Hypothalamus (tissue), 51 donors: ENCODE measurements around the gene BICC1.

Source experiments
- DNase-seq, 51 donors: peaks; one replicate each; lab custom pipeline; 2025; lab: John Stamatoyannopoulos, UW

Gene BICC1

DNA sequence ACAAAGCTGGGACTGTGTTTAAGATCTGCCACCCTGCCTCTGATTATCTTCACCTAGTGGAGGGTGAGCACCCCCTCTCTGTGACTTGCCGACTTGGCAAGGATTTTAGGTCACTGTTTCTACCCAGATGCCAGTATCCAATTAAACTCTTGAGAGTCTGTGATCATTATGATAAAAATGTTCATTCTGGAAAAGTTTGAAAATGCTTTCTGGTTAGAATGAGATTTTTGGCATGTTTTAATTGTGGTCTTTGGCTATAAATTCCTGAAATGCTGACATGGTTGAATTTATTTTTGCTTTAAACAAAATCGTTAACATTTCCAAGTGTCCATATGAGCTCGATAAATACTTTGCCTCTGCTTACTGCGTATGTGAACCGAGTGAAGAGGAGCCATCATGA is 221.4 kb downstream of the BICC1 start:
- no peak for DNase-seq

DNA sequence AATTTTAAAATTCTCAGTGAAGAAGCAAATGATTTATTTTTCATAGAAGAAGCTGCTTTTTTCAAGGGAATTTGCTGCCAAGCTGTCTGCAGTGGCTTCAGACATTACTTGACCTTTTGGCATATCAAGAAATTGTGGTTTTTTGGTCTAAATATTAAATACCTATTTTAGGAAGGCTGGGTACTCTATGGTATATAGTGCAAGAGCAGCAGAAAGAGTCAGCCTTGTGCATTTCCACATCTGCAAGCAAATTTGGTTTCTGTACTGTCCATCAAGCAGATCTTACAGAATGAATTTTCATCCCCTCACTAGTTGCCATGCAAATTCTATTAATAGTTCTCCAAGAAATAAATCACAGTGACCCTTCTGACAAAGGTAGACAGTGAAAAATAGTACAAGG is 222.0 kb downstream of the BICC1 start:
- DNase-seq, result no peak

DNA sequence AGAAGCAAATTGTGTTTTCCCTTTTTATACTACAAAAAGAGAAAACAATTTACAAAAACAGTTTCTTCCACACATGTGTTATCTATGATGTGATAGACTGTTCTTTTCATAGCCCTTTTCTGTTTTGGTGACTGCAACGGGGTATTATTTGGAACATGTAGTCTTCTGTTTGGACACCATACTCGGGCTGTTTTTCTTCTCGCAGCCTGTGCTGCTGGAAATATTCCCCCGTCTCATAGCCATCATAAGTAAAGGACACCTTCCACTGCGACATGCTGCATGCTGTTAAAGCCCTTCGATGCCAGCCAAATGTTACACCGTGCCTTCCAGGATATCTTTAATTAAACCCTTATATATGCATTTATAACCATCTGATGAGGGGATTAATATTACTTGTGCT is 222.4 kb downstream of the BICC1 start:
- no peak for DNase-seq

DNA sequence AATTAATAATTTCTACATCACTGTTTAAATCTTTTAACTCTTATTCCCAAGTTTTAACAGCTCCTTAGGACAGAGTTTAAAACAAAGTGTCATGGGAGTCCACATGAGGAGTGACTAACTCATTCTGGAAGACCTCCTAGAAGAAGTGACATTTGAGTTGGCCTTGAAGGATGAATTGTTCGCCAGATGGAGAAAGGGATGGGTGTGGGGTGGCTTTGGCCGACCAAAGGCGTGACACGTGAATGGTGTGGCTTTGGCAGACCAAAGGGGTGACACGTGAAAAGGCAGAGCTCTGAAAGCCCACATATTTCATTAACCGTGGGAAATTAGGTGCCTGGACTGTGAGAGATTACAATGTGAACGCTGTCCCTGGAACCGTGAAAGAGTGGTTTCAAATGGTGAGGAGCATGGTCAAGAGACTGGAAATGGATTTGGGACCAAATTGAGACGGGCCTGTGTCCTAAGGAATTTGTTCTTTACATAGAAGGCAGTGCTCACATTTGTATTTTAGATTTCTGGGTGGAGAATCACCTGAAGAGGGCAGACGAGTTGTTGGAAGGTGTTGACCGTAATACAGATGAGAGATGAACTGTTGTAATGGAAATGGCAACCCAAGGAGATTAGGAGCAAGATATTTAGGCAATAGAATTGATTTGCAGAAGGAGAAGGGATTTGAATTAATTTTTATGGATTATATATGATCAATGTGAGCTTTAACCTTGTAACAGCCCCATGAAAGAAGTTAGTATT is 228.1 kb downstream of the BICC1 start:
- DNase-seq, result no peak

DNA sequence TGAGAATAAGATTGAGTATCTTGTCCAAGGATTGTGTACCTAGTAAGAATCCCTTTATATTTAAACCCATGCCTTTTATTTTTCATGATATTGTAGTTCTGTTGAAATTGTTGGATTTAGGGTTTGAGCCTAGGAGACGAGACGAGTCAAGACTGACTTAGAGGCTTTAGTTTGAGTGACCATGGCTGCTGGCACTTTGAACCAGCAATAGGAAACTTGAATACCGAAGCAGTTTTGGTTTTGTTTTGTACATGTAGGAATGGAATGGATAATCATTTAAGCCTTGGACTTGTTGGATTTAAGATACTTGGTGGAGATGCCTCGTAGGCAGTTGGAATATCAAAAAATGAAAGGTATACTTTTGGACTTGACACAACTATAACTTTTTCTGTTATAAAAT is 229.0 kb downstream of the BICC1 start:
- no peak for DNase-seq

DNA sequence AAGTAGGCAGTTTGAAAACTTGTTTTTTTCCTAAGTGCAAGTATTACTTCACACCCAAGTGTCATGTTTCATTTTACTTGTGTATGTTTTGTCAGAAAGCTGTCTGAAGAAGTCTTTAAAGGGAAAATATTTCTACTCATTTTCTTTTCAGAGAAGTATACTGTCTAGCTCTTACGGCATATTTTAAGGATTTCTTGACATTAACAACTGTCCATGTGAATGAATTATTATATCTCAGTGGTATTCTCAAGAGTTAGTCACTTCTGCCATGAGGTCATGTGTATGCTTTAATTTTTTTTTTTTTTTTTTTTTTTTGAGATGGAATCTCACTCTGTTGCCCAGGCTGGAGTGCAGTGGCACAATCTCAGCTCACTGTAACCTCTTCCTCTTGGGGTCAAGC is 229.5 kb downstream of the BICC1 start:
- DNase-seq, result no peak

DNA sequence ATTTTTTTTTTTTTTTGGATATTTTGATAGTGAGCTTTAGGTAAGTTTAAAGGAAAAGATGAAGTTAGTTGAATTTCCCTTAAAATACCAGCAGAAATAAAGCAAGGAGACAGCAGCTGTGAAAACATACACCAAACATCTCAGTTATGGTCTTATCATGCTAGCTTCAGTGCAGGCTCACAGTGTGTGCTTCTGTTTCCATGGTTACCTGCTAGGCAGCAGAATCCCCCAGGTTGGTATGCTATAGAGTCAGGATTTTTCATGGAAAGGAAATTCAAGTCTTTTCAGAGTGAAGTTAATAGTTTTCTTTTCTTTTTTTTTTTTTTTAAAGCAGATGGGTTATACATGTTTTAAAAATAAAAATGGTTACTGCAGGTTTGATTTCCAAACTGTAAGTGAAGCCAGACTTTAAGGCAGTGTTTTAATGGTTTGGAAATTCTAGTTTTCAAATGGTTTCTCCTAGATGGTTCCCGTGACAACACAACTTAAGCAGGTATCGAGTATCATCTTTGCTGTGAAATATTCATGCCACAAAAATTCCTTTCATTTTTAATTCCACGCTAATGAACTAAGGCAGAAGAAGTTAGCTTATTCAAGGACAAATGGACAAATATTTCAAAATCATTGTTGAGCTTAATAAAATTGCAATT is 230.9 kb downstream of the BICC1 start:
- DNase-seq, result peak in 1 of 51 donors; percentile 6

DNA sequence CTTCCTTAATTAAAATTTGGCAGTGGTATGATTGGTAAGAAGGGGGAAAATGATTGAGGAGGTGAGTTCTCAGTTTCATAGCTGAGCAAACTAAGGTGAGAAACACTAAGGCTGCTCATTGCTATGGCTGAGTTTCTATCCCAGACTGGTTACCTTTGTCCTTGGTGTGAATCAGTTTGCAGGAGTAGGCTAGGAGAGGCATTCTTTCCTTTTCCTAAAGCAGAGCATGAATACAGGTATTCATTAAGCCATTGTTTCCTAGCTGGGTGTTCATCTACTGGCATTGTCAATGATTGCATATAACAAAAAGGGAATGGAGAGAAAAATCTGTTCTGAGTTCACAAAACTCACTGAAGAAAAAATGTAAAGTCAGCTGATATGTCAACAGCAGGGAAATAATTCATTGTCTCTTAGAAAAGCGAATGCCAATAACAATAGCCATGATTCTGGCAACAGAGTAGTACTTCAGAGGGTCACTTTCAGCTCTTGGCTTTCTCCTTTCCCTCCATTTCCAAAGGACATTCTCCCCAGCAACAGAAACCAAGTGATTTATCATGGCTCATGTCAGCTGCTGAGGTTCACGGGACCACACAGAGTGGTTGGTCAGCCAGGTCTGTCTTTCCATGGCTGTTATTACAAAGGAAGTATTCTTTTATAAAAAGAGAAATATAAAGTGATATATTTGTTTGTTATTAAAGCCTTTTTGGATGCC is 234.0 kb downstream of the BICC1 start:
- no peak for DNase-seq

DNA sequence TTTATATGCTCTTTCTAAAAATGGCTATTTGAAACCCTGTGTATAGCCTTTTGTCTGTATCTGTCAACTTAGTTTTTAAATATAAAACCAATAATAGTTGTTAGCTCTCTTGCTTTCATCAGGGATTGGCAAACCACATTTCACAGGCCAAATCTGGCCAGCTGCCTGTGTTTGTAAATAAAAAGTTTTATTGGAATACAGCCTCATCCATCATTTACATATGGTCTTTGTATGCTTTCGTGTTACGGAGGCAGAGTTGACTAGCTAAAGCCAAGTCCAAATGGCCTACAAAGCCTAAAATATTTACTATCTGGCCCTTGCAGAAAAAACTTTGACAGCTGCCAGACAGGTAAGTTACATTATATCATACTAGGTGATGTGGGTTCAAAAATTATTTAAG is 235.0 kb downstream of the BICC1 start:
- peak in 1 of 51 donors; percentile 1 for DNase-seq

DNA sequence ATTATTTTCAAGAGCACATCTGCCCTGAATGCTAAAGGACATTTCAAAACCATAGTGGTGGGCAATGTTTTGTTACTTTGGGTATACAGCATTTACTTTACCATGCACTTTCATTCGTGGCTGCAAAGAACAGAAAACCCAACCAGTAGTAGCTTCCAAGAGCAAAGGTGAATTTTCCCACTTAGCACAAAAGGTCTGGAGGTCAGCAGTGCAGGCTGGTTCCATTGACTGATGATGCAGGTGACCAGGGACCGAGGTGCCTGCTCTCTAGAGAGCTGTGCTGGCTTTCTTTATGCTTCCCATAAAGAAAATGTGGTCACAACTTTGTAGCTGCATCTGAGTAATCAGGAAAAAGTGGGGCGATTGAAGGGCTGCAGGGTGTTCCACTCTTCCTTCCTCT is 240.0 kb downstream of the BICC1 start:
- no peak for DNase-seq

DNA sequence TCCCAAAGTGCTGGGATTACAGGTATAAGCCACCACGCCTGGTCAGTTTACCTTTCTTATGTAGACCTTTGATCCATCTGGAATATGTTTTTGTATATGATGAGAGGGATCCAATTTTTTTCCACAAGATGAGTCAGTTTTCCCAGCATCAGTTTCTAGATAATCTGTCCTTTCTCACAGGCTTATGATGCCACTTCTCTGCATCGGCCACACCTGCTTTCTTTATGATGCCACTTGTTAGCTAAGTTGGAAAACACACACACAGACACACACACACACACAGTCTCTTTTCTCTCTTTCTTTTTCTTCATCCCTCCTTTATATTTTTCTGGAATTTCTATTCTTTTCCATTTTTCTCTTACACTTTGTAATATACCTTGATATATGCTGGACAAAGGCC is 240.8 kb downstream of the BICC1 start:
- DNase-seq, result no peak

DNA sequence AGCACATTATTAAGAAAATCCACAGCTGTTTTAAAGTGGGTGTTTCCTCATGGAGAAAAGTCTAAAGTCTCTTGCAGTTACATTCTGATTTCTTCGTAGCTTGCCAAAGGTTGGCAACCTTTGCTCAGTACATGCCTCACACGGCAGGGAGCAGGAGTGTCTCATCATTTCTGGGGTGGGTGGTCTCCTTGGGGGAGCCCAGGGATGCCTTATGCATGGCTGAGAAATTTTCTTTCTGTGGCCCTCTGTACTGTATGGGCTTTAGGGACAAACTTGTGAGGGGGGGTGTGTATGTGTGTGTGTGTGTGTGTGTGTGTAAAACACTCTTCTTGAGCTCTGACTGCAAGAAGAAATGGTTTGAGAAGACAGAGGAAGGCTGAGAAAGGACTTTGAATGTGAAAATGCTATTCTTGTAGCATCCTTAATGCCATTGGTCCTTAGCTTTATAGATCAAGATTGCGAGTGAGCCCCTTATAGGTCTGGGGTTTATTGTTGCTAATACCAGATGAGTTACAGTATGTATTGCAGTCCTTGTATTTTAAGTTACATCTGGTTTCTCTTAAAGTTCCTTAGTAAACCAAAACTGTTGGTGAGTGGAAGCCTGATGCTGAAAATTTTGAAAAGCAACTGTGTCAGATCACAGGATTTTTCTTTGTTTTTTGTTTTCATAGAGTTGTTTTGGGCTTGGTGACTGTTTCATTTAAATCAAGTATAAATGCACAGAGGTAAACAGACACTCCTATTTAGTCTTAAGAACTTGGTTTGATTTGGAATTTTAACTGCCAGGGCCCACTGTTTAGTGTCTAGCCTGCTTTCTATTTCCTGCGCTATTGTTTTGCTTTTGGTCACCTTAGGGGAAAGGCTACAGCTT is 242.0 kb downstream of the BICC1 start:
- no peak for DNase-seq

DNA sequence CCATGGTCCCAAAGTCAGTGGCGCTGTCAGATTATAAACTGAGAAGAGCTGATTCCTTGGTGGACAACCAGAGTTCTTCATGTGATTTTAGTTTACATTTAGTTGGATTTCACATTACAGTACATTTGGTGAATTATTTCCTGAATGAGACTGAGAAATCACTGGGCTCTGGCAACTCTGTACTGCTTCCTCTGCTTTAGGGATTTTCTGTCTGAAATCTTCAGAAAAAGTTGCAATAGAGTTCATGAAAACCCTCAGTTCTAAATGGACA is 242.6 kb downstream of the BICC1 start:
- no peak for DNase-seq

DNA sequence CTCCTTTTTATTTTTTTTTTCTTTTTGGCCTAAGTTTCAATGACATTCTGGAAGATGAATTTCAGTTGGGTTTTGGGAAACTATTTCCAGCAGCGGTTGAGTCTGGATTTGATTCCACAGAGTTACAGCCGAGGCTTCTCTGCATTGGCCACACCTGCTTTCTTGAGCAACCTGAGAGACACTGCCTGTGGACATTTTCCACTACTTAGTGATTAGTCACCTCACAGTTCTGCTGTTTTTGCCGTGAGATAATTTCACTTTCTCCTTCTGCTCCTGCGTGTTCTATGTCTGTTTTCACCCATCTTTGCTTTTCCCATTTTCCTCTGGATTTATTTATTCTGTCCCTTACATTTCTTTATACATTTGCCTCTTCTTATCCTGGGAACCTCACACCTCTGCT is 243.0 kb downstream of the BICC1 start:
- no peak for DNase-seq

DNA sequence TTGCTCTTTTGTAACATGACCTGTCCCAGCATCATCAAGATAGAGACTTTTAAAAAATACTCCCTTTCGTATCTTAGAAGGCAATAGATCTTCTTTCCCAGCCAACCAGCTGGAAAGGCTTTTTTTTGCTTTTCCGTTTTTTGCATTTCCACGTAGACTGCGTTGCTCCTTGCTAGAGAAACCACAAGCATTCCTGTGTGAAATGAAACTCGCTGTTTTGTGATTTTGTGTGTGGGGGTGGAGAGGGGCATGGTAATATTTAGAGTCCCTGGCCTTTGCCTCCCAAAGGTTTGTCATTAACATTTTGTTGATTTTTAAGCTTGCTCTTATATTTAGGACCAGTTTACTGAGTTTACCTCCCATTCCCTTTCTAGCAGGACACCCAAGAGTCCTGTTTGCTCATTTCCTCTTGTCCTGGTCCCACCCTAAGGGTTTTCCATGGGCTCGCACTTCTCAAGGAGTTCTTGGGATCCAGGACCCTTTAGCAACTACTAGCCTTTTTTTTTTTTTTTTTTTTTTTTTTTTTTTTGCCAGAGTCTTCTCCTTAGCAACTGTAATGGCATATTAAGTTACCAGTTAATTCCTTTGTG is 243.6 kb downstream of the BICC1 start:
- no peak for DNase-seq

DNA sequence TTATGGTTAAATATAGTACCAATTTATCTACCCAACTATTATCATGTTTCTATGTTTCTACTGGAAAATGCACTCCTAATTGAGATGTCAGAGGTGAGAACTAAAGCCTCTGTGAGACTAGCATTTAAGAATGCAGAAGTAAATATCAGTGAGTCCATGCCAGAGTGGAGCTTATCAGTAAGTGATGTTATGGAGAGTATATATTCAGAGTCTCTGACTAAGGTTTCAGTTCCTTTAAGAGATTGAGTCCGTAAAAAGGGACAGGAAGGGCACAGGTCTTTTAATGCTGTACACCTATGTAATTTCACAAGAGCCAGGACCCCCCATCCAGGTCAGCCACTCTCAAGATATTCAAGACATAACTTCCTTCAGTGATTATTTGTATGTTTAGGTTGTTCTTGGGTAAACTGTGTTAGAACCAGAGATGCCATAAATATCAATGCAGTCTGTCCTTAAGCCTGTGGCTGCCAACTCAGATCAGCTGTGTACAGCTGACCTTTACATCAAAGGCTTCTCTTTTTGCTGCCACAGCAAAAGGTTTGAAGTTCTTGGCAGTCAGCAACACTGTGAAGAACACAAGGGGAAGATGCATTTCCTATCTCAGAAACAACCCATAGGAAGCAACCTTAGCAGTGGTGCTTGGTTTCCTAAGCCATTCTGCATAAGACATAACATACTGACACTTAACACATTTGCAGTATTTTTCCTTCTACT is 244.8 kb downstream of the BICC1 start:
- no peak for DNase-seq

DNA sequence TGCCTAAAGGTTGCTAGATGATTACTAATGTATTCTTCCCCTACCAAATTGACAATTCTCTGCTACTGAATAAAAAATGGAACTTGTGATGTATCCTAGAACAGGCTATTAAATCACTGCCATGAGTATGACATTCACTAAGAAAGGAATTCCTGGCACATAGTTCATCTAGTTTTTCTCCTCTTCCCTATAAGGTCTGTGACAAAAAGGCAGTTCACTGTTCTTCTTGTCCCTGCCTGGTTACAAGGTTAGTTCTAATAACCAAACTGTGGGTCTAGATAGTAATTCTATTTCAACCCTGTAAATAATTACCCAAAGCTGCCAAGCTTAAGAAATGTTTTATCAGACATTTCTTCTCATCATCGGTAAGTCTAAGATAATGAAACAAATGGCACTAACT is 245.6 kb downstream of the BICC1 start:
- DNase-seq, result no peak

DNA sequence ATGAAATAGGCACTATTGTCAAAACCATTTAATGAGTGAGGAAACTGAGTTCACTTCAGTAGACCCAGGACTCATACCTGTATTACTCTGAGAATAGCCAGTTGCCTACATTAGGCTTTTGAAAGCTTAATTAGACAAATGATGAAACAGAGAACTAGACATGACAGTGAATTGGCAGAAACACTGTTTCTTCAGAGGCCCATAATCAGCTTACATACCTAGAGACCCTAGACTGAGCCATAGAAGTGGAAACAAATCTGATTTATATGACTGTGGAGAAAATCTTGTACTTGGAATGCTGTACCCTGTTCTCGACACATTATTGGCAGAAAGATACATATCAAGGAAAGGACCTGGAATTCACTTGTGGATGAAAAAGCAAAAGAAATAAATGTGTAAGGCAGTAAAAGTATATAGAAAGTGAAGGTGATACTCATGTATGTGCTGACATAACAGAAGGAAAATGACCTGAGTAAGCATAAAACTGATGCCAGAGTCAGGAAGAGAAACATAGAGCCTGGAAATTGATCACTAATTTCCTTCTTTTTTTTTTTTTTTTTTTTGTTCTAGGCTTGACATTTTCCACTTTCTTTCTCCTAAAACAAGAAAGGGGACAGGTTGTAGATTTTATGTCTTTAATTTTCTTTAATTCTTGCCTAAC is 251.5 kb downstream of the BICC1 start:
- DNase-seq, result no peak

DNA sequence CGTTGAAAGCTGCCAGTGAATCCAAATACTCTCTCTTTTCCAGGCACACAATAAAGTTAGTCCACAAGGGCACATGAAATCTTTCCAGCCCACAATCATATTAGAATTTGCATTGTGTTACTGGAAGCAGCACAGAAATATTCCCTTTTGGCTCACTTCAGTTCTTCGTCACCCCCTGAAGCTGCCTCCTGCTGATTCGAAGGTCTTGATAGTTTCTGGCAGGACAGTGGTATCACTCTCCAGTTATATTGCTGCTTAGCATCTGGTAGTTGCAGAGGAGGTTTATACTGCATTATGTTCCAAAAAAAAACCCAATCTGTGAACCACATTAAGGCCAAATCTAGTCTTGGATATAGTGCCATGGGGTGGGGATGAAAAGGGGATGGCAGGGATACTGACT is 253.2 kb downstream of the BICC1 start:
- DNase-seq, result no peak

DNA sequence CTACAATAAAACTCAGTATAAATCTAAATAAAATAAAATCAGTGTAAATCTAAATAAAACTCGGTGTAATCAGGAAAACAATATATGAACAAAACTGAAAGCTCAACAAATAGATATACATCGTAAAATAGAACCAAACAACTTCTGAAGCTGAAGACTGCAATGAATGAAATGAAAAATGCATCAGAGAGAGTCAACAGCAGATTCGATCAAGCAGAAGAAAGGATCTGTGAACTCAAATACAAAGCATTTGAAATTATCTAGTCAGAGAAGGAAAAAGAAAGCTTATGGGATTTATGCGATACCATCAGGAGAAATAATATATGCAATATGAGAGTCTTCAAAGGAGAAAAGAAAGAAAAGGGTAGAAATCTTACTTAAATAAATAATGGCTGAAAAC is 255.0 kb downstream of the BICC1 start:
- DNase-seq, result no peak
